ENCODE measurements around the gene MAOA. TPM values are rescaled to one million over a fixed set of nuclear protein-coding genes. Genes with fewer than 3 reads are reported as not detected.

MAOA gene
- total RNA-seq, 2 experiments from 2014 or later = 0.14 to 0.19 TPM

GRCh38 chrX:43676971-43677572, 21.0 kb downstream of the MAOA start:
- POLR2A ChIA-PET = no interaction called here
- no peak overlapping the region for H3K27ac Mint-ChIP-seq
- no peak for ATAC-seq (ENCODE audit: low read depth)

GRCh38 chrX:43677993-43678392, 21.9 kb downstream of the MAOA start:
- H3K9me3 Mint-ChIP-seq = no peaks in the 10 kb centered on the region
- POLR2A ChIA-PET = no interaction called here
- no peak overlapping the region for H3K4me3 Mint-ChIP-seq
- DNase-seq (no peak), ATAC-seq (ENCODE audit: low read depth) (no peak)
- H3K4me1 Mint-ChIP-seq = no peaks in the 10 kb centered on the region
- no peaks in the 10 kb centered on the region for H3K36me3 Mint-ChIP-seq
- no peaks in the 10 kb centered on the region for H3K27me3 Mint-ChIP-seq
- no peak overlapping the region for H3K27ac Mint-ChIP-seq

More at GRCh38 chrX:43676971-43677572, 21.0 kb downstream of the MAOA start:
- Mint-ChIP-seq H3K27me3 (no peaks in the 10 kb centered on the region), H3K36me3 (no peaks in the 10 kb centered on the region), H3K4me3 (no peak overlapping the region), H3K4me1 (no peaks in the 10 kb centered on the region), H3K9me3 (no peaks in the 10 kb centered on the region)
- no peak for DNase-seq

- DNase-seq (no peak), ATAC-seq (ENCODE audit: low read depth) (no peak)
- Mint-ChIP-seq H3K9me3 (no peaks in the 10 kb centered on the region), H3K4me3 (no peak overlapping the region), H3K4me1 (no peaks in the 10 kb centered on the region), H3K36me3 (no peaks in the 10 kb centered on the region), H3K27ac (no peak overlapping the region), H3K27me3 (no peaks in the 10 kb centered on the region)
- POLR2A ChIA-PET = no interaction called here
Measured at GRCh38 chrX:43679058-43679457, 23.0 kb downstream of the MAOA start.

GRCh38 chrX:43679778-43680177, 23.7 kb downstream of the MAOA start:
- H3K27ac Mint-ChIP-seq = no peak overlapping the region
- H3K4me1 Mint-ChIP-seq = no peaks in the 10 kb centered on the region
- no peaks in the 10 kb centered on the region for H3K9me3 Mint-ChIP-seq
- no peaks in the 10 kb centered on the region for H3K27me3 Mint-ChIP-seq
- ATAC-seq (ENCODE audit: low read depth) = no peak
- POLR2A ChIA-PET = no interaction called here
- no peak for DNase-seq
- no peaks in the 10 kb centered on the region for H3K36me3 Mint-ChIP-seq
- no peak overlapping the region for H3K4me3 Mint-ChIP-seq

GRCh38 chrX:43682726-43683125, 26.6 kb downstream of the MAOA start:
- Mint-ChIP-seq H3K4me3 (no peak overlapping the region), H3K4me1 (no peaks in the 10 kb centered on the region), H3K27ac (no peak overlapping the region), H3K27me3 (no peaks in the 10 kb centered on the region), H3K36me3 (no peaks in the 10 kb centered on the region), H3K9me3 (no peaks in the 10 kb centered on the region)
- POLR2A ChIA-PET = no interaction called here
- ATAC-seq (ENCODE audit: low read depth) (no peak), DNase-seq (no peak)

GRCh38 chrX:43685221-43685620, 29.1 kb downstream of the MAOA start:
- no peak overlapping the region for H3K4me3 Mint-ChIP-seq
- H3K36me3 Mint-ChIP-seq = no peaks in the 10 kb centered on the region
- no peaks in the 10 kb centered on the region for H3K4me1 Mint-ChIP-seq
- H3K27ac Mint-ChIP-seq = no peak overlapping the region
- H3K27me3 Mint-ChIP-seq = peaks cover 3% of the 10 kb centered on the region
- no peaks in the 10 kb centered on the region for H3K9me3 Mint-ChIP-seq
- DNase-seq (no peak), ATAC-seq (ENCODE audit: low read depth) (no peak)
- POLR2A ChIA-PET = no interaction called here

- POLR2A ChIA-PET = no interaction called here
- Mint-ChIP-seq H3K27me3 (peaks cover 3% of the 10 kb centered on the region), H3K4me1 (no peaks in the 10 kb centered on the region), H3K9me3 (no peaks in the 10 kb centered on the region), H3K4me3 (no peak overlapping the region), H3K36me3 (no peaks in the 10 kb centered on the region), H3K27ac (no peak overlapping the region)
- no peak for ATAC-seq (ENCODE audit: low read depth)
- no peak for DNase-seq
Measured at GRCh38 chrX:43688586-43688985, 32.5 kb downstream of the MAOA start.

GRCh38 chrX:43693602-43694406, 37.7 kb downstream of the MAOA start:
- Mint-ChIP-seq H3K27me3 (peaks cover 3% of the 10 kb centered on the region), H3K4me3 (no peak overlapping the region), H3K4me1 (no peaks in the 10 kb centered on the region), H3K27ac (no peak overlapping the region), H3K36me3 (no peaks in the 10 kb centered on the region), H3K9me3 (no peaks in the 10 kb centered on the region)
- ATAC-seq (ENCODE audit: low read depth) (no peak), DNase-seq (no peak)
- POLR2A ChIA-PET = no interaction called here

- Mint-ChIP-seq H3K27me3 (peaks cover 2% of the 10 kb centered on the region), H3K36me3 (no peaks in the 10 kb centered on the region), H3K4me1 (no peaks in the 10 kb centered on the region), H3K27ac (no peak overlapping the region), H3K9me3 (no peaks in the 10 kb centered on the region), H3K4me3 (no peak overlapping the region)
- DNase-seq = no peak
- ATAC-seq (ENCODE audit: low read depth) = no peak
- POLR2A ChIA-PET = no interaction called here
Measured at GRCh38 chrX:43699475-43699874, 43.4 kb downstream of the MAOA start.

- no peak overlapping the region for H3K27ac Mint-ChIP-seq
- peaks cover 3% of the 10 kb centered on the region for H3K27me3 Mint-ChIP-seq
Measured at GRCh38 chrX:43702079-43702524, 46.0 kb downstream of the MAOA start.

GRCh38 chrX:43702660-43703059, 46.6 kb downstream of the MAOA start:
- POLR2A ChIA-PET = no interaction called here
- Mint-ChIP-seq H3K36me3 (no peaks in the 10 kb centered on the region), H3K4me1 (no peaks in the 10 kb centered on the region), H3K27me3 (peaks cover 3% of the 10 kb centered on the region), H3K4me3 (no peak overlapping the region), H3K9me3 (no peaks in the 10 kb centered on the region), H3K27ac (no peak overlapping the region)
- DNase-seq = no peak
- no peak for ATAC-seq (ENCODE audit: low read depth)

More at GRCh38 chrX:43702079-43702524, 46.0 kb downstream of the MAOA start:
- Mint-ChIP-seq H3K9me3 (no peaks in the 10 kb centered on the region), H3K4me1 (no peaks in the 10 kb centered on the region), H3K36me3 (no peaks in the 10 kb centered on the region), H3K4me3 (no peak overlapping the region)
- DNase-seq (no peak), ATAC-seq (ENCODE audit: low read depth) (no peak)
- POLR2A ChIA-PET = no interaction called here

- H3K27me3 Mint-ChIP-seq = peaks cover 3% of the 10 kb centered on the region
- DNase-seq (no peak), ATAC-seq (ENCODE audit: low read depth) (no peak)
- no peak overlapping the region for H3K27ac Mint-ChIP-seq
- no peaks in the 10 kb centered on the region for H3K9me3 Mint-ChIP-seq
- H3K4me1 Mint-ChIP-seq = no peaks in the 10 kb centered on the region
- no peaks in the 10 kb centered on the region for H3K36me3 Mint-ChIP-seq
- POLR2A ChIA-PET = no interaction called here
- H3K4me3 Mint-ChIP-seq = no peak overlapping the region
Measured at GRCh38 chrX:43703211-43703791, 47.2 kb downstream of the MAOA start.

GRCh38 chrX:43706786-43707370, 50.8 kb downstream of the MAOA start:
- Mint-ChIP-seq H3K4me3 (no peak overlapping the region), H3K36me3 (no peaks in the 10 kb centered on the region), H3K4me1 (no peaks in the 10 kb centered on the region), H3K27me3 (peaks cover 3% of the 10 kb centered on the region), H3K9me3 (no peaks in the 10 kb centered on the region), H3K27ac (no peak overlapping the region)
- POLR2A ChIA-PET = no interaction called here
- ATAC-seq (ENCODE audit: low read depth) = no peak
- DNase-seq = no peak

Measured in activated naive CD8-positive, alpha-beta T cell treated with anti-CD3 and anti-CD28 coated beads, Interleukin-2, amount 10 ng/mL, durations not matched to agents 7 days and 5 days (primary cell).